ENCODE measurements around the gene THBS2. TPM values are rescaled to one million over a fixed set of nuclear protein-coding genes. Genes with fewer than 3 reads are reported as not detected.

Gene THBS2
- total and polyA plus RNA-seq, 2 of the 8 experiments (the other 6 are each of a cell fraction or from before 2014, with no cell fraction given) = 11.0 to 22.5 TPM

- no peak overlapping the region for H2AFZ ChIP-seq (ENCODE audit: low read length)
- FAIRE-seq = no peak
- 92% methylated on average over 25 of the region's 25 CpGs; no CpG with 5 or more reads in 1 of the 2 experiments for WGBS, 2 experiments (ENCODE audit: extremely low coverage in 1 of 2, insufficient coverage in 1 of 2, insufficient read length in 1 of 2, insufficient replicate concordance in 2 of 2, low coverage in 1 of 2, low lambda C conversion rate in 2 of 2, missing lambda C conversion rate in 1 of 2)
- no peak for TF ChIP-seq PHF8 (conservative IDR thresholded peaks at IDR 0.05; ENCODE audit: low read depth, low read length)
These were observed 16.0 kb downstream of the THBS2 start for GRCh38 chr6:169237496-169238134.

More at GRCh38 chr6:169237496-169238134, 16.0 kb downstream of the THBS2 start:
- no peak overlapping the region for H3K4me3 ChIP-seq (ENCODE audit: extremely low read depth in 1 of 4, insufficient read depth in 2 of 4, low read depth in 3 of 4, low read length in 4 of 4)
- no peak overlapping the region for H3K14ac ChIP-seq (ENCODE audit: insufficient read length)
- no peak overlapping the region for H3K4me2 ChIP-seq (ENCODE audit: insufficient read depth in 1 of 2, low read depth in 2 of 2, low read length in 2 of 2)
- no peaks in the 10 kb centered on the region for H3K79me2 ChIP-seq (ENCODE audit: control insufficient read depth in 1 of 2, insufficient read depth in 2 of 2, low read length in 2 of 2)
- ChIA-PET CTCF (ENCODE audit: partially characterized antibody) (interaction anchor here (1.3 kb wide), 1 partner anchor 24 kb away, joined by 3 read pairs; no protein-coding TSS in a partner anchor), POLR2A (ENCODE audit: partially characterized antibody) (interaction anchor here (0.8 to 4.3 kb wide), 3 partner anchors 10 to 15 kb away, joined by 3 to 14 read pairs (median 5); no protein-coding TSS in a partner anchor)
- 0 out of 2 replicates have a peak overlapping the region, but pooled peaks have one; percentile 28 for H2BK5ac ChIP-seq (ENCODE audit: low read depth, low read length)
- no peak overlapping the region for H4K91ac ChIP-seq (replicated peaks; ENCODE audit: insufficient read length, low read length)
- no peak overlapping the region for H4K5ac ChIP-seq (ENCODE audit: insufficient read length, low read depth, low read length)
- no peak overlapping the region for H3K56ac ChIP-seq (replicated peaks; ENCODE audit: insufficient read length, low read depth, low read length)
- no peak overlapping the region for H3K18ac ChIP-seq (ENCODE audit: extremely low read depth, low read length)
- H2BK15ac ChIP-seq (ENCODE audit: low read length) = no peak overlapping the region
- H3K36me3 ChIP-seq (ENCODE audit: control insufficient read depth in 2 of 4, insufficient read depth in 4 of 4, low read length in 3 of 4) = peaks cover 0 to 13% (median 0%) of the 10 kb centered on the region in 4 experiments; a peak in 3 of 8 replicates
- H3K9me3 ChIP-seq (ENCODE audit: insufficient read depth in 2 of 2, low read depth in 1 of 2, low read length in 1 of 2) = no peaks in the 10 kb centered on the region
- DNase-seq (ENCODE audit: low read depth in 1 of 2, low spot score in 2 of 2) = no peak
- no peak overlapping the region for H2BK12ac ChIP-seq (ENCODE audit: low read depth, low read length)
- H3K4ac ChIP-seq (replicated peaks; ENCODE audit: insufficient read length, low read depth, low read length) = no peak overlapping the region
- H3K27me3 ChIP-seq (replicated peaks in 1 of 4; ENCODE audit: control insufficient read depth in 3 of 4, extremely low read depth in 1 of 4, insufficient read depth in 3 of 4, low read length in 3 of 4) = no peaks in the 10 kb centered on the region
- no peak overlapping the region for H3K9ac ChIP-seq (replicated peaks in 1 of 4; ENCODE audit: extremely low read depth in 1 of 4, low read depth in 3 of 4, low read length in 3 of 4)
- no peaks in the 10 kb centered on the region for H3K79me1 ChIP-seq (ENCODE audit: low read depth, low read length)
- no peak overlapping the region for H2BK120ac ChIP-seq (replicated peaks; ENCODE audit: low read depth, low read length)
- no peaks in the 10 kb centered on the region; a peak in 1 of 7 replicates for H3K4me1 ChIP-seq (replicated peaks in 1 of 4; ENCODE audit: control insufficient read depth in 3 of 4, insufficient read depth in 4 of 4, low read length in 3 of 4)
- no peak overlapping the region for H3K23ac ChIP-seq (ENCODE audit: insufficient read length)
- H3K27ac ChIP-seq (ENCODE audit: low read depth, low read length) = no peak overlapping the region
- H4K20me1 ChIP-seq (replicated peaks in 1 of 2; ENCODE audit: control insufficient read depth in 1 of 2, insufficient read depth in 2 of 2, low read length in 2 of 2) = peaks cover 0 to 5% of the 10 kb centered on the region in 2 experiments
- H3K23me2 ChIP-seq (ENCODE audit: low read depth, low read length) = peaks cover 21% of the 10 kb centered on the region; the same call in 1 of the 2 replicates
- H4K8ac ChIP-seq (ENCODE audit: extremely low read depth, insufficient read depth, low read length) = no peak overlapping the region
- H2BK20ac ChIP-seq (ENCODE audit: low read length) = 0 out of 2 replicates have a peak overlapping the region, but pooled peaks have one; percentile 32
- no peak overlapping the region for H2AK5ac ChIP-seq (ENCODE audit: low read depth, low read length)

Data from H1 (cell line).